Stimulated activated CD4-positive, alpha-beta T cell treated with anti-CD3 and anti-CD28 coated beads, Interleukin-1b, Interleukin-23, amount 100 ng/mL, for 24 hours (primary cell): ENCODE data around the gene METRNL.
A peak's percentile ranks its signal among the peaks of the same experiment; 100 is the strongest.

Experiments used
- DNase-seq, 4 experiments: peaks; one replicate each; pipeline ENCODE4 v3.0.0-alpha.2; 2020; ENCODE audit warnings: low read depth in 4 of 4, low spot score in 1 of 4

The METRNL gene

GRCh38 chr17:83089328-83090132 lies 10.1 kb downstream of the METRNL start:
- DNase-seq, result no peak

GRCh38 chr17:83090444-83091256 lies 11.2 kb downstream of the METRNL start:
- DNase-seq, result no peak

GRCh38 chr17:83091257-83092141 lies 12.1 kb downstream of the METRNL start:
- DNase-seq, result no peak

GRCh38 chr17:83092186-83092585 lies 12.8 kb downstream of the METRNL start:
- DNase-seq, result no peak

- DNase-seq, result no peak
These were observed 13.5 kb downstream of the METRNL start for GRCh38 chr17:83092931-83093330.

- DNase-seq, result no peak
These were observed 14.1 kb downstream of the METRNL start for GRCh38 chr17:83093506-83093905.

- DNase-seq, result no peak
These were observed 14.9 kb downstream of the METRNL start for GRCh38 chr17:83094291-83094690.

GRCh38 chr17:83095016-83095415 lies 15.6 kb downstream of the METRNL start:
- DNase-seq, result no peak

GRCh38 chr17:83096401-83097224 lies 17.2 kb downstream of the METRNL start:
- DNase-seq, result no peak

GRCh38 chr17:83097831-83098230 lies 18.4 kb downstream of the METRNL start:
- DNase-seq, result no peak

- no peak for DNase-seq
These were observed 19.1 kb downstream of the METRNL start for GRCh38 chr17:83098241-83099085.

GRCh38 chr17:83099086-83099555 lies 19.7 kb downstream of the METRNL start:
- no peak for DNase-seq

GRCh38 chr17:83099570-83100181 lies 20.3 kb downstream of the METRNL start:
- DNase-seq, result no peak

GRCh38 chr17:83100220-83100852 lies 20.9 kb downstream of the METRNL start:
- DNase-seq, result no peak

- DNase-seq, result no peak
These were observed 21.5 kb downstream of the METRNL start for GRCh38 chr17:83100853-83101391.

- DNase-seq, result no peak
These were observed 22.5 kb downstream of the METRNL start for GRCh38 chr17:83101805-83102480.

- peak in 1 of 4 experiments; percentile 38 for DNase-seq
These were observed 24.0 kb downstream of the METRNL start for GRCh38 chr17:83103200-83103942.
